ENCODE results near the gene DSCAML1. TPM values are rescaled to one million over a fixed set of nuclear protein-coding genes. Genes with fewer than 3 reads are reported as not detected.

DSCAML1 gene
- total RNA-seq, 2 donors from 2014 or later: 0.33 to 1.6 TPM

- no peak for DNase-seq
- no peak for TF ChIP-seq POLR2A (IDR thresholded peaks at IDR 0.05)
- TF ChIP-seq, protein P1, sequence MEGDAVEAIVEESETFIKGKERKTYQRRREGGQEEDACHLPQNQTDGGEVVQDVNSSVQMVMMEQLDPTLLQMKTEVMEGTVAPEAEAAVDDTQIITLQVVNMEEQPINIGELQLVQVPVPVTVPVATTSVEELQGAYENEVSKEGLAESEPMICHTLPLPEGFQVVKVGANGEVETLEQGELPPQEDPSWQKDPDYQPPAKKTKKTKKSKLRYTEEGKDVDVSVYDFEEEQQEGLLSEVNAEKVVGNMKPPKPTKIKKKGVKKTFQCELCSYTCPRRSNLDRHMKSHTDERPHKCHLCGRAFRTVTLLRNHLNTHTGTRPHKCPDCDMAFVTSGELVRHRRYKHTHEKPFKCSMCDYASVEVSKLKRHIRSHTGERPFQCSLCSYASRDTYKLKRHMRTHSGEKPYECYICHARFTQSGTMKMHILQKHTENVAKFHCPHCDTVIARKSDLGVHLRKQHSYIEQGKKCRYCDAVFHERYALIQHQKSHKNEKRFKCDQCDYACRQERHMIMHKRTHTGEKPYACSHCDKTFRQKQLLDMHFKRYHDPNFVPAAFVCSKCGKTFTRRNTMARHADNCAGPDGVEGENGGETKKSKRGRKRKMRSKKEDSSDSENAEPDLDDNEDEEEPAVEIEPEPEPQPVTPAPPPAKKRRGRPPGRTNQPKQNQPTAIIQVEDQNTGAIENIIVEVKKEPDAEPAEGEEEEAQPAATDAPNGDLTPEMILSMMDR (IDR thresholded peaks at IDR 0.05): no peak
- no peak for ATAC-seq
- Histone ChIP-seq H3K4me1 (no peaks in the 10 kb centered on the region), H3K9me3 (no peaks in the 10 kb centered on the region), H3K27ac (no peak overlapping the region), H3K4me3 (no peak overlapping the region), H3K36me3 (replicated peaks in 1 of 2; ENCODE audit: insufficient read depth in 1 of 2, low read depth in 2 of 2) (no peaks in the 10 kb centered on the region), H3K27me3 (no peaks in the 10 kb centered on the region)
- WGBS, 2 donors: 76 to 86% methylated on average over 12 of the region's 12 CpGs
- intact Hi-C loops (cut with DNase I): no loop called here
Observed at GRCh38 chr11:117418737-117419481, 378.1 kb downstream of the DSCAML1 start.

- no peak overlapping the region for H3K27ac ChIP-seq
- 59 to 65% methylated on average over 12 of the region's 12 CpGs for WGBS, 2 donors
- H3K4me1 ChIP-seq: no peaks in the 10 kb centered on the region
- no peak overlapping the region for H3K4me3 ChIP-seq
- no peaks in the 10 kb centered on the region for H3K27me3 ChIP-seq
- TF ChIP-seq, protein P1 (IDR thresholded peaks at IDR 0.05): no peak
- no peaks in the 10 kb centered on the region for H3K36me3 ChIP-seq (replicated peaks in 1 of 2; ENCODE audit: insufficient read depth in 1 of 2, low read depth in 2 of 2)
- no peaks in the 10 kb centered on the region for H3K9me3 ChIP-seq
- intact Hi-C loops (cut with DNase I): no loop called here
- ATAC-seq (no peak), DNase-seq (no peak)
Observed at GRCh38 chr11:117417856-117418255, 379.2 kb downstream of the DSCAML1 start.

DNA sequence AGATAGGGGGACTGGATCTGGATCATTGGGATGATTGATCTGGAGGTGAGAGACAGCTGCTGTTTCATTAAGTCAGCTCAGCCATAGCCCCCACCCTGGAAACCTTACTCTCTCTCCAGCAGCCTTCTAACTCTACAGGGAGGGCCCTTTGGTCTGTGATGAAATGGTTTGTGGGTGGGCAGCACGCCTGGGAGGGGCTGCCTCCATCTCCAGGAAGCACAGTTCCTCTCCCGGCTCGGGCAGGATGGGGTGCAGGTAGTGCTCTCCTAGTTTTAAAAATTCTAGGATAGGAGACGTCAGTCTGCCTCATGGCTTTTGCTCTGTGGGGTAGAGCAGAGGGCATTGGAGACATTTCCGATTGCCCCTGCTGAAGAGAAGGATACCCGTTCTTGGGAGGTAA is 379.7 kb downstream of the DSCAML1 start:
- no peak for TF ChIP-seq POLR2A (IDR thresholded peaks at IDR 0.05)
- TF ChIP-seq, protein P1 (IDR thresholded peaks at IDR 0.05): no peak
- no peak for DNase-seq
- intact Hi-C loops (cut with DNase I): no loop called here

GRCh38 chr11:117415358-117415896 is 381.6 kb downstream of the DSCAML1 start:
- H3K27me3 ChIP-seq: no peaks in the 10 kb centered on the region
- no peak overlapping the region for H3K27ac ChIP-seq
- intact Hi-C loops (cut with DNase I): no loop called here
- 51 to 69% methylated on average over 8 of the region's 8 CpGs for WGBS, 2 donors
- no peaks in the 10 kb centered on the region for H3K9me3 ChIP-seq
- H3K36me3 ChIP-seq (replicated peaks in 1 of 2; ENCODE audit: insufficient read depth in 1 of 2, low read depth in 2 of 2): peaks cover 0 to 2% of the 10 kb centered on the region in 2 donors
- ATAC-seq (no peak), DNase-seq (no peak)
- H3K4me1 ChIP-seq: no peaks in the 10 kb centered on the region
- TF ChIP-seq POLR2A (IDR thresholded peaks at IDR 0.05): no peak
- TF ChIP-seq, protein P1 (IDR thresholded peaks at IDR 0.05): no peak
- no peak overlapping the region for H3K4me3 ChIP-seq

More for the DNA sequence above, 379.7 kb downstream of the DSCAML1 start:
- Histone ChIP-seq H3K4me3 (no peak overlapping the region), H3K27ac (no peak overlapping the region), H3K27me3 (no peaks in the 10 kb centered on the region), H3K9me3 (no peaks in the 10 kb centered on the region), H3K4me1 (no peaks in the 10 kb centered on the region), H3K36me3 (replicated peaks in 1 of 2; ENCODE audit: insufficient read depth in 1 of 2, low read depth in 2 of 2) (no peaks in the 10 kb centered on the region)
- WGBS, 2 donors: 50% methylated on average over 6 of the region's 6 CpGs
- no peak for ATAC-seq

DNA sequence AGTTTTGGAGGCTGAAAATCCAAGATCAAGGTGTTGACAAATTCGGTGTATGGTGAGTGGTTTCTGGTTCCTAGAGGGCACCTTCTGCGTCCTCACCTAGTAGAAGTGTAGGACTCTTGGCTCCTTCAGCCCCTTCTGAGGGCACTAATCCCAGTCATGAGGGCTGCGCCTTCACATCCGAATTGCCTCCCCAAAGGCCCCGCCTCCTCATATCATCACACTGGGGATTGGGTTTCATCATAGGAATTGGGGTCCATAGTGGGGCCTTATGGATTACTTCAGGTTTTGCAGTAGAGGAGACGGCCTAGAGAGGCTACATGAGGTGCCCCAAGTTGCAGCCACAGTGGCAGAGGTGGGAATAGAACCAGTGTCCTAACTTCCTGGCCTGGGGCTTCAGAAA is 382.3 kb downstream of the DSCAML1 start:
- no peaks in the 10 kb centered on the region for H3K9me3 ChIP-seq
- TF ChIP-seq POLR2A (IDR thresholded peaks at IDR 0.05): no peak
- TF ChIP-seq, protein P1 (IDR thresholded peaks at IDR 0.05): no peak
- no peak overlapping the region for H3K4me3 ChIP-seq
- no peak overlapping the region for H3K27ac ChIP-seq
- intact Hi-C loops (cut with DNase I): no loop called here
- 86 to 96% methylated on average over 6 of the region's 6 CpGs for WGBS, 2 donors
- ATAC-seq: no peak
- no peaks in the 10 kb centered on the region for H3K4me1 ChIP-seq
- no peaks in the 10 kb centered on the region for H3K27me3 ChIP-seq
- DNase-seq: no peak
- peaks cover 0 to 4% of the 10 kb centered on the region in 2 donors for H3K36me3 ChIP-seq (replicated peaks in 1 of 2; ENCODE audit: insufficient read depth in 1 of 2, low read depth in 2 of 2)
